ENCODE data around the gene GMPS. TPM values are rescaled to one million over a fixed set of nuclear protein-coding genes. Genes with fewer than 3 reads are reported as not detected.
A peak's percentile ranks its signal among the peaks of the same experiment; 100 is the strongest.

Gene GMPS
- total and polyA plus RNA-seq, 9 of the 15 experiments (the other 6 are each of a cell fraction or from before 2014, with no cell fraction given): 73.7 to 282 (median 156) TPM

DNA sequence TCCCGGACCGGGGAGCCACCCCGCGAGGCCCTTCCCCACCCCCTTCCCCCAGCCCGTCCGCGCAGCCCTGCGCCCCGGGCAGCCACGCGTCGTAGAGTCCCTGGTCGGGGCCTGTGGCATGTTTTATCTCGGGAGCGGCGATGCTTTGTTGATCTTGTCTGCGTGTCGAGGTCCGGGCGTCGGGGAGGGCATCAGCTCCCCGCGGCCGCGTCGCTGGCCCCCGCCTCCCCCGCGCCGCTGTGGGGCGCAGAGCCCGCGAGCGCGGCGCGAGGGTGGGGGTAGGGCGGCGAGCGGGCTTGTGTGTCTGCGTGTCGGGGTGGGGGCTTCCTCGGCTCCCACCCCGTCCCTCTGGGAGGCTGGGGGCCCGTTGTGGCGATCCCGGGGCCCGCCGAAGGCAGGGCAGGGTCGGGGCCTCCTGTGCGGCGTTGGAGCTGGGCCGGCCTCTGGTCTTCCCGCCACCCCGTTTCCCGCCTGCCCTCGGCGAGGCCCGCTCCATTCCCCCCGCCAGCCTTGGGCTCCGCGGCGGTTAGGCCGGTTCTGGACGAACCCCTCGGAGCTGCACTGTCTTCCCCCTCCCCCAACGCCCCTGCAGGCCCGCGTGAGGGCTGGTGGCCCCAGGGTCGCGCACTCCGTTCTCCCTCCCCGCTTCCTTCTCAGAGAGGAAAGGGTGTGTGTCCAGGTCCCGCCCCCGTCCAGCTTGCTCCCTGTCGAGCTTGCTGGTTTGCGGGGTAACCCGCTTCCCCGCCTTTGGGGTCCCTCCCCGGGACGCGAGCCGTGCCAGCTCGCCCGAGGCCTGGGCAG lies 695 bp downstream of the GMPS start (continued):
- TF ChIP-seq, protein P1, sequence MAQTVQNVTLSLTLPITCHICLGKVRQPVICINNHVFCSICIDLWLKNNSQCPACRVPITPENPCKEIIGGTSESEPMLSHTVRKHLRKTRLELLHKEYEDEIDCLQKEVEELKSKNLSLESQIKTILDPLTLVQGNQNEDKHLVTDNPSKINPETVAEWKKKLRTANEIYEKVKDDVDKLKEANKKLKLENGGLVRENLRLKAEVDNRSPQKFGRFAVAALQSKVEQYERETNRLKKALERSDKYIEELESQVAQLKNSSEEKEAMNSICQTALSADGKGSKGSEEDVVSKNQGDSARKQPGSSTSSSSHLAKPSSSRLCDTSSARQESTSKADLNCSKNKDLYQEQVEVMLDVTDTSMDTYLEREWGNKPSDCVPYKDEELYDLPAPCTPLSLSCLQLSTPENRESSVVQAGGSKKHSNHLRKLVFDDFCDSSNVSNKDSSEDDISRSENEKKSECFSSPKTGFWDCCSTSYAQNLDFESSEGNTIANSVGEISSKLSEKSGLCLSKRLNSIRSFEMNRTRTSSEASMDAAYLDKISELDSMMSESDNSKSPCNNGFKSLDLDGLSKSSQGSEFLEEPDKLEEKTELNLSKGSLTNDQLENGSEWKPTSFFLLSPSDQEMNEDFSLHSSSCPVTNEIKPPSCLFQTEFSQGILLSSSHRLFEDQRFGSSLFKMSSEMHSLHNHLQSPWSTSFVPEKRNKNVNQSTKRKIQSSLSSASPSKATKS (CRISPR knock-in tag; IDR thresholded peaks at IDR 0.05): no peak
- TF ChIP-seq HNRNPH1 (optimal IDR thresholded peaks at IDR 0.05; ENCODE audit: low read depth, low read length) (no peak), BRF1 (IDR thresholded peaks at IDR 0.05; ENCODE audit: borderline replicate concordance, extremely low read depth, insufficient read length) (no peak), HDAC8 (tag; IDR thresholded peaks at IDR 0.05) (no peak), PRMT5 (CRISPR knock-in tag; IDR thresholded peaks at IDR 0.05) (no peak), NELFE (IDR thresholded peaks at IDR 0.05; ENCODE audit: insufficient read depth, insufficient read length) (no peak), MAFG (tag; conservative IDR thresholded peaks at IDR 0.05) (no peak), ZNF444 (CRISPR knock-in tag; IDR thresholded peaks at IDR 0.05) (no peak), HNRNPK (IDR thresholded peaks at IDR 0.05; ENCODE audit: low read depth, low read length, poor library complexity, severe bottlenecking) (no peak), HEY1 (CRISPR knock-in tag; IDR thresholded peaks at IDR 0.05; ENCODE audit: borderline replicate concordance) (no peak), ZNF3 (CRISPR knock-in tag; IDR thresholded peaks at IDR 0.05) (no peak), OTX1 (CRISPR knock-in tag; IDR thresholded peaks at IDR 0.05) (no peak), GABPA (tag; conservative IDR thresholded peaks at IDR 0.05; ENCODE audit: low read depth) (no peak), NFATC3 (IDR thresholded peaks at IDR 0.05) (no peak), ZNF583 (CRISPR knock-in tag; IDR thresholded peaks at IDR 0.05) (no peak), PTRF (tag; IDR thresholded peaks at IDR 0.05) (no peak), ZNF77 (CRISPR knock-in tag; IDR thresholded peaks at IDR 0.05) (no peak)
- TF ChIP-seq, protein P2, sequence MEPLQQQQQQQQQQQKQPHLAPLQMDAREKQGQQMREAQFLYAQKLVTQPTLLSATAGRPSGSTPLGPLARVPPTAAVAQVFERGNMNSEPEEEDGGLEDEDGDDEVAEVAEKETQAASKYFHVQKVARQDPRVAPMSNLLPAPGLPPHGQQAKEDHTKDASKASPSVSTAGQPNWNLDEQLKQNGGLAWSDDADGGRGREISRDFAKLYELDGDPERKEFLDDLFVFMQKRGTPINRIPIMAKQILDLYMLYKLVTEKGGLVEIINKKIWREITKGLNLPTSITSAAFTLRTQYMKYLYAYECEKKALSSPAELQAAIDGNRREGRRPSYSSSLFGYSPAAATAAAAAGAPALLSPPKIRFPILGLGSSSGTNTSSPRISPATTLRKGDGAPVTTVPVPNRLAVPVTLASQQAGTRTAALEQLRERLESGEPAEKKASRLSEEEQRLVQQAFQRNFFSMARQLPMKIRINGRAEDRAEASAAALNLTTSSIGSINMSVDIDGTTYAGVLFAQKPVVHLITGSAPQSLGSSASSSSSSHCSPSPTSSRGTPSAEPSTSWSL (CRISPR knock-in tag; IDR thresholded peaks at IDR 0.05; ENCODE audit: borderline replicate concordance): no peak
- TF ChIP-seq, protein P3, sequence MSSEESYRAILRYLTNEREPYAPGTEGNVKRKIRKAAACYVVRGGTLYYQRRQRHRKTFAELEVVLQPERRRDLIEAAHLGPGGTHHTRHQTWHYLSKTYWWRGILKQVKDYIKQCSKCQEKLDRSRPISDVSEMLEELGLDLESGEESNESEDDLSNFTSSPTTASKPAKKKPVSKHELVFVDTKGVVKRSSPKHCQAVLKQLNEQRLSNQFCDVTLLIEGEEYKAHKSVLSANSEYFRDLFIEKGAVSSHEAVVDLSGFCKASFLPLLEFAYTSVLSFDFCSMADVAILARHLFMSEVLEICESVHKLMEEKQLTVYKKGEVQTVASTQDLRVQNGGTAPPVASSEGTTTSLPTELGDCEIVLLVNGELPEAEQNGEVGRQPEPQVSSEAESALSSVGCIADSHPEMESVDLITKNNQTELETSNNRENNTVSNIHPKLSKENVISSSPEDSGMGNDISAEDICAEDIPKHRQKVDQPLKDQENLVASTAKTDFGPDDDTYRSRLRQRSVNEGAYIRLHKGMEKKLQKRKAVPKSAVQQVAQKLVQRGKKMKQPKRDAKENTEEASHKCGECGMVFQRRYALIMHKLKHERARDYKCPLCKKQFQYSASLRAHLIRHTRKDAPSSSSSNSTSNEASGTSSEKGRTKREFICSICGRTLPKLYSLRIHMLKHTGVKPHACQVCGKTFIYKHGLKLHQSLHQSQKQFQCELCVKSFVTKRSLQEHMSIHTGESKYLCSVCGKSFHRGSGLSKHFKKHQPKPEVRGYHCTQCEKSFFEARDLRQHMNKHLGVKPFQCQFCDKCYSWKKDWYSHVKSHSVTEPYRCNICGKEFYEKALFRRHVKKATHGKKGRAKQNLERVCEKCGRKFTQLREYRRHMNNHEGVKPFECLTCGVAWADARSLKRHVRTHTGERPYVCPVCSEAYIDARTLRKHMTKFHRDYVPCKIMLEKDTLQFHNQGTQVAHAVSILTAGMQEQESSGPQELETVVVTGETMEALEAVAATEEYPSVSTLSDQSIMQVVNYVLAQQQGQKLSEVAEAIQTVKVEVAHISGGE (CRISPR knock-in tag; IDR thresholded peaks at IDR 0.05): peak in 1 of 3 experiments; percentile 6; a peak in 2 of 6 replicates
- TF ChIP-seq, protein P4, sequence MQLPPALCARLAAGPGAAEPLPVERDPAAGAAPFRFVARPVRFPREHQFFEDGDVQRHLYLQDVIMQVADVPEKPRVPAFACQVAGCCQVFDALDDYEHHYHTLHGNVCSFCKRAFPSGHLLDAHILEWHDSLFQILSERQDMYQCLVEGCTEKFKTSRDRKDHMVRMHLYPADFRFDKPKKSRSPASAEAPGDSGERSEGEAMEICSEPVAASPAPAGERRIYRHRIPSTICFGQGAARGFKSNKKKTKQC (CRISPR knock-in tag; IDR thresholded peaks at IDR 0.05): 0 out of 2 replicates have a peak, but pooled peaks have one; percentile 16

Measured in K562 (cell line).